SK-N-SH (cell line): ENCODE measurements around the gene HSPBAP1. TPM values are rescaled to one million over a fixed set of nuclear protein-coding genes. Genes with fewer than 3 reads are reported as not detected.

Experiments
- CTCF ChIA-PET: fragments of 300-600, 350-600 bp; formaldehyde crosslinking; extraction: SDS; loops from one replicate; lab custom pipeline; 2021; lab: Yijun Ruan, JAX
- POLR2A ChIA-PET: fragments of 350-600 bp; sonication (Branson Sonifier 250); formaldehyde crosslinking; extraction: SDS; loops from one replicate; lab custom pipeline; 2020; ENCODE audit warnings: antibody characterized with exemption, inconsistent platforms; lab: Yijun Ruan, JAX
- DNase-seq: peaks from one replicate; pipeline ENCODE4 v3.0.0; 2012
- H2AFZ ChIP-seq: fragments of 200-600 bp; sonication (generic); 2 replicates; pipeline ENCODE4 v1.8.1; 2016; ENCODE audit warnings: antibody characterized with exemption, mild to moderate bottlenecking, low read depth
- H3F3A ChIP-seq: fragments of 200-600 bp; sonication (generic); replicated peaks from 2 replicates; pipeline ENCODE3; 2016; ENCODE audit warnings: antibody characterized with exemption, mild to moderate bottlenecking; ENCODE audit not compliant: insufficient read depth
- H3K27ac ChIP-seq, 2 experiments: fragments of 200-500 bp in 1 of 2; fragments of 200-600 bp in 1 of 2; sonication (Bioruptor generic) in 1 of 2; sonication (generic), shearing (Covaris generic) in 1 of 2; 2 replicates each; pipeline versions ENCODE4 v1.5.1 to v1.6.1; 2014 to 2016; ENCODE audit warnings: low read depth in 2 of 2, inconsistent platforms in 1 of 2, low read length in 1 of 2, mild to moderate bottlenecking in 1 of 2, mixed read lengths in 1 of 2
- H3K27me3 ChIP-seq: fragments of 200-600 bp; sonication (generic), shearing (Covaris generic); 2 replicates; pipeline ENCODE4 v1.6.1; 2016; ENCODE audit warnings: mixed run types; ENCODE audit not compliant: insufficient read depth
- H3K36me3 ChIP-seq, 2 experiments: fragments of 200-500 bp in 1 of 2; fragments of 200-600 bp in 1 of 2; sonication (Bioruptor generic) in 1 of 2; sonication (generic) in 1 of 2; replicated peaks in 1 of 2; 2 replicates each; pipeline versions ENCODE3 to v1.5.1; 2014 to 2016; ENCODE audit warnings: low read length in 1 of 2, mild to moderate bottlenecking in 1 of 2; ENCODE audit not compliant: insufficient read depth in 2 of 2, control insufficient read depth in 1 of 2
- H3K4me1 ChIP-seq, 2 experiments: fragments of 200-500 bp in 1 of 2; fragments of 200-600 bp in 1 of 2; sonication (Bioruptor generic) in 1 of 2; sonication (generic), shearing (Covaris generic) in 1 of 2; 2 replicates each; pipeline versions ENCODE4 v1.5.1 to v1.6.1; 2014 to 2016; ENCODE audit warnings: low read depth in 1 of 2, low read length in 1 of 2, mixed run types in 1 of 2; ENCODE audit not compliant: insufficient read depth in 2 of 2, control insufficient read depth in 1 of 2
- H3K4me2 ChIP-seq: fragments of 200-600 bp; sonication (generic), shearing (Covaris generic); 2 replicates; pipeline ENCODE4 v1.6.1; 2017; ENCODE audit warnings: mixed run types
- H3K4me3 ChIP-seq, 2 experiments: fragments of 200-500 bp in 1 of 2; fragments of 200-600 bp in 1 of 2; sonication (Bioruptor generic) in 1 of 2; sonication (generic), shearing (Covaris generic) in 1 of 2; 2 replicates each; pipeline versions ENCODE4 v1.5.1 to v1.8.1; 2014 to 2016; ENCODE audit warnings: low read depth in 2 of 2, inconsistent platforms in 1 of 2, low read length in 1 of 2, mild to moderate bottlenecking in 1 of 2, mixed read lengths in 1 of 2, moderate library complexity in 1 of 2
- H3K79me2 ChIP-seq: fragments of 200-600 bp; sonication (generic); 2 replicates; pipeline ENCODE4 v1.8.1; 2017; ENCODE audit warnings: mild to moderate bottlenecking; ENCODE audit not compliant: insufficient read depth
- H3K9ac ChIP-seq: fragments of 200-600 bp; sonication (generic); 2 replicates; pipeline ENCODE4 v1.6.1; 2017; ENCODE audit warnings: mixed run types
- H3K9me2 ChIP-seq: fragments of 200-600 bp; sonication (generic); 2 replicates; pipeline ENCODE4 v1.6.1; 2017; ENCODE audit warnings: mixed run types
- H3K9me3 ChIP-seq: fragments of 200-600 bp; sonication (generic); 2 replicates; pipeline ENCODE4 v1.6.1; 2017; ENCODE audit warnings: mixed run types, mild to moderate bottlenecking, moderate library complexity
- H4K20me1 ChIP-seq: fragments of 200-600 bp; sonication (generic); 2 replicates; pipeline ENCODE4 v1.6.1; 2017; ENCODE audit warnings: mild to moderate bottlenecking, mixed run types; ENCODE audit not compliant: insufficient read depth
- EP300 ChIP-seq, 2 experiments: IDR thresholded peaks; 2 replicates each; pipeline versions ENCODE4 v1.4.0 to v1.6.1; 2012; ENCODE audit warnings: borderline replicate concordance in 1 of 2, low read depth in 1 of 2, low read length in 1 of 2
- FOSL2 ChIP-seq: IDR thresholded peaks from 2 replicates; pipeline ENCODE4 v1.4.0; 2012; ENCODE audit warnings: low read depth, mild to moderate bottlenecking, moderate library complexity, borderline replicate concordance
- FOXJ3 ChIP-seq: sonication (generic); formaldehyde crosslinking; IDR thresholded peaks from 2 replicates; pipeline ENCODE4 v1.5.1; 2020; ENCODE audit warnings: mild to moderate bottlenecking, missing genetic modification reagents
- FOXM1 ChIP-seq: IDR thresholded peaks from 2 replicates; pipeline ENCODE4 v1.4.0; 2012; ENCODE audit warnings: low read depth, mild to moderate bottlenecking
- GABPA ChIP-seq: IDR thresholded peaks from 2 replicates; pipeline ENCODE4 v1.4.0; 2012; ENCODE audit warnings: low read depth, mild to moderate bottlenecking
- JUND ChIP-seq: IDR thresholded peaks from 2 replicates; pipeline ENCODE4 v1.4.0; 2012
- NFIC ChIP-seq: IDR thresholded peaks from 2 replicates; pipeline ENCODE4 v1.4.0; 2012; ENCODE audit warnings: borderline replicate concordance
- NRF1 ChIP-seq: IDR thresholded peaks from 2 replicates; pipeline ENCODE4 v1.6.1; 2012; ENCODE audit warnings: low read depth, mild to moderate bottlenecking, low read length
- PBX3 ChIP-seq: IDR thresholded peaks from 2 replicates; pipeline ENCODE4; 2012
- RAD21 ChIP-seq: IDR thresholded peaks from 2 replicates; pipeline ENCODE4 v1.6.1; 2012; ENCODE audit warnings: mild to moderate bottlenecking, low read length
- REST ChIP-seq: IDR thresholded peaks from 2 replicates; pipeline ENCODE4 v1.6.1; 2012; ENCODE audit warnings: mild to moderate bottlenecking, low read depth, low read length, moderate library complexity
- RXRA ChIP-seq: IDR thresholded peaks from 2 replicates; pipeline ENCODE4 v1.4.0; 2012; ENCODE audit warnings: low read depth, mild to moderate bottlenecking, borderline replicate concordance
- SMC3 ChIP-seq: IDR thresholded peaks from 2 replicates; pipeline ENCODE4 v1.6.1; 2012; ENCODE audit warnings: low read depth, low read length, improper control_type of control experiment
- TAF1 ChIP-seq: IDR thresholded peaks from 2 replicates; pipeline ENCODE4 v1.6.1; 2012; ENCODE audit warnings: low read depth, mild to moderate bottlenecking, low read length, moderate library complexity, borderline replicate concordance
- USF1 ChIP-seq: IDR thresholded peaks from 2 replicates; pipeline ENCODE4 v1.4.0; 2012; ENCODE audit warnings: low read depth, borderline replicate concordance
- YY1 ChIP-seq: IDR thresholded peaks from 2 replicates; pipeline ENCODE4 v1.4.0; 2012; ENCODE audit warnings: low read depth, mild to moderate bottlenecking
- ZBTB33 ChIP-seq: IDR thresholded peaks from 2 replicates; pipeline ENCODE4 v1.4.0; 2012; ENCODE audit warnings: low read depth, borderline replicate concordance
- WGBS: methylation state at CpG from one replicate; pipeline ENCODE4 v1.1.6; 2017; ENCODE audit warnings: low lambda C conversion rate; 5-methylcytosine and 5-hydroxymethylcytosine counted together
- polyA plus RNA-seq, 3 experiments: library from polyadenylated mRNA; depleted of rRNA; stranded (reverse); fragments of >200 nt; gene quantifications; 2 replicates each; pipeline ENCODE4 v1.2.3, GENCODE V29; 2012

HSPBAP1 gene
- polyA plus RNA-seq, 1 of the 3 experiments (the other 2 are of a cell fraction), result 5.1 TPM

GRCh38 chr3:122725106-122725505 is 68.5 kb downstream of the HSPBAP1 start:
- Histone ChIP-seq H3K36me3 (peaks cover 5 to 19% of the 10 kb centered on the region in 2 experiments), H3F3A (no peaks in the 10 kb centered on the region)

More at GRCh38 chr3:122725106-122725505, 68.5 kb downstream of the HSPBAP1 start:
- Histone ChIP-seq H2AFZ (no peak overlapping the region), H3K4me2 (no peak overlapping the region), H3K9ac (no peak overlapping the region), H3K27ac (no peak overlapping the region), H3K27me3 (no peaks in the 10 kb centered on the region), H3K4me3 (no peak overlapping the region), H3K9me3 (no peaks in the 10 kb centered on the region), H3K9me2 (no peaks in the 10 kb centered on the region), H4K20me1 (no peaks in the 10 kb centered on the region), H3K4me1 (peaks cover 0 to 6% of the 10 kb centered on the region in 2 experiments; a peak in 2 of 4 replicates), H3K79me2 (no peaks in the 10 kb centered on the region)
- POLR2A ChIA-PET, result no interaction called here
- DNase-seq, result no peak
- no peak for TF ChIP-seq EP300 (IDR thresholded peaks at IDR 0.05; ENCODE audit: borderline replicate concordance in 1 of 2, low read depth in 1 of 2, low read length in 1 of 2)
- no peak for TF ChIP-seq REST
- TF ChIP-seq TAF1, result no peak
- TF ChIP-seq SMC3, result no peak
- TF ChIP-seq ZBTB33, result no peak
- TF ChIP-seq NRF1, result no peak
- no peak for TF ChIP-seq USF1
- TF ChIP-seq GABPA, result no peak
- TF ChIP-seq NFIC, result no peak
- TF ChIP-seq FOXJ3 (CRISPR knock-in tag), result no peak
- TF ChIP-seq PBX3, result no peak
- no peak for TF ChIP-seq YY1
- TF ChIP-seq RXRA, result no peak
- TF ChIP-seq FOXM1, result no peak
- TF ChIP-seq JUND, result no peak
- TF ChIP-seq FOSL2, result no peak
- TF ChIP-seq RAD21, result no peak
- WGBS, result 96% methylated on average over 20 of the region's 20 CpGs
- CTCF ChIA-PET, result no interaction called here
